ENCODE measurements around the gene UTF1. TPM values are rescaled to one million over a fixed set of nuclear protein-coding genes. Genes with fewer than 3 reads are reported as not detected.
A peak's percentile ranks its signal among the peaks of the same experiment; 100 is the strongest.
"Not testable (repeated sequence)": the region's sequence is repeated elsewhere in the genome, so short reads cannot be mapped to it uniquely, and the experiment has no call there.

The UTF1 gene
- total RNA-seq, 1 donor from 2014 or later = not detected

- DNase-seq (no peak), ATAC-seq (no peak)
- intact Hi-C loops (cut with micrococcal nuclease) = no loop called here
Measured at GRCh38 chr10:133255323-133255722, 25.3 kb downstream of the UTF1 start.

GRCh38 chr10:133257489-133258065 is 27.6 kb downstream of the UTF1 start:
- peak; percentile 78 for DNase-seq
- peak; percentile 45 for ATAC-seq
- intact Hi-C loops (cut with micrococcal nuclease) = no loop called here

- ATAC-seq (no peak), DNase-seq (no peak)
- intact Hi-C loops (cut with micrococcal nuclease) = no loop called here
Measured at GRCh38 chr10:133258066-133258817, 28.2 kb downstream of the UTF1 start.

- DNase-seq (peak; percentile 79), ATAC-seq (peak; percentile 16)
- intact Hi-C loops (cut with micrococcal nuclease) = no loop called here
Measured at GRCh38 chr10:133258818-133259601, 29.0 kb downstream of the UTF1 start.

GRCh38 chr10:133259602-133259989 is 29.6 kb downstream of the UTF1 start:
- DNase-seq (no peak), ATAC-seq (no peak)
- intact Hi-C loops (cut with micrococcal nuclease) = no loop called here

- ATAC-seq (peak; percentile 64), DNase-seq (peak; percentile 79)
- intact Hi-C loops (cut with micrococcal nuclease) = no loop called here
Measured at GRCh38 chr10:133260895-133261725, 31.1 kb downstream of the UTF1 start.

GRCh38 chr10:133261726-133262325 is 31.8 kb downstream of the UTF1 start:
- peak; percentile 87 for ATAC-seq
- intact Hi-C loops (cut with micrococcal nuclease) = no loop called here
- peak; percentile 95 for DNase-seq

GRCh38 chr10:133262696-133263095 is 32.7 kb downstream of the UTF1 start:
- intact Hi-C loops (cut with micrococcal nuclease) = no loop called here
- DNase-seq (no peak), ATAC-seq (no peak)

GRCh38 chr10:133263674-133264073 is 33.7 kb downstream of the UTF1 start:
- DNase-seq = no peak

GRCh38 chr10:133264461-133264860 is 34.4 kb downstream of the UTF1 start:
- DNase-seq (no peak), ATAC-seq (no peak)
- intact Hi-C loops (cut with micrococcal nuclease) = no loop called here

More at GRCh38 chr10:133263674-133264073, 33.7 kb downstream of the UTF1 start:
- intact Hi-C loops (cut with micrococcal nuclease) = no loop called here
- no peak for ATAC-seq

- ATAC-seq; intact Hi-C loops (cut with micrococcal nuclease); DNase-seq: not testable (repeated sequence)
Measured at GRCh38 chr10:133265052-133265451, 35.0 kb downstream of the UTF1 start.

- intact Hi-C loops (cut with micrococcal nuclease) = no loop called here
- no peak for DNase-seq
- ATAC-seq = no peak
Measured at GRCh38 chr10:133266056-133266795, 36.2 kb downstream of the UTF1 start.

- DNase-seq = no peak
- no peak for ATAC-seq
- intact Hi-C loops (cut with micrococcal nuclease) = no loop called here
Measured at GRCh38 chr10:133267293-133267692, 37.3 kb downstream of the UTF1 start.

GRCh38 chr10:133267829-133268228 is 37.8 kb downstream of the UTF1 start:
- DNase-seq = no peak
- no peak for ATAC-seq
- intact Hi-C loops (cut with micrococcal nuclease) = no loop called here

- intact Hi-C loops (cut with micrococcal nuclease) = no loop called here
- no peak for DNase-seq
- ATAC-seq = no peak
Measured at GRCh38 chr10:133268532-133268931, 38.5 kb downstream of the UTF1 start.

GRCh38 chr10:133269367-133269766 is 39.4 kb downstream of the UTF1 start:
- intact Hi-C loops (cut with micrococcal nuclease) = no loop called here
- ATAC-seq (no peak), DNase-seq (no peak)

- intact Hi-C loops (cut with micrococcal nuclease) = no loop called here
- ATAC-seq (no peak), DNase-seq (no peak)
Measured at GRCh38 chr10:133270204-133270603, 40.2 kb downstream of the UTF1 start.

GRCh38 chr10:133270773-133271297 is 40.8 kb downstream of the UTF1 start:
- intact Hi-C loops (cut with micrococcal nuclease) = no loop called here
- ATAC-seq = no peak
- DNase-seq = no peak

All from left ventricle myocardium superior (tissue), 1 donor.